Activated CD8-positive, alpha-beta memory T cell treated with anti-CD3 and anti-CD28 coated beads, Interleukin-2, amount 10 ng/mL, durations not matched to agents 7 days and 5 days (primary cell): Measurements from ENCODE around the gene TBP. TPM values are rescaled to one million over a fixed set of nuclear protein-coding genes. Genes with fewer than 3 reads are reported as not detected.
"Not testable (repeated sequence)": the region's sequence is repeated elsewhere in the genome, so short reads cannot be mapped to it uniquely, and the experiment has no call there.

Source experiments
- ATAC-seq: fragments of 150-1000 bp; cut with Tn5 transposase; one replicate; pipeline ENCODE4 v1.10.0; 2021; ENCODE audit warnings: moderate library complexity
- CTCF ChIA-PET: fragments of 350-600 bp; sonication (Branson Sonifier 250); formaldehyde crosslinking; loops from one replicate; lab custom pipeline; 2021; ENCODE audit warnings: antibody characterized with exemption; lab: Charles Lee
- DNase-seq: peaks from one replicate; pipeline ENCODE4 v3.0.0-alpha.2; 2020
- H3K27ac Mint-ChIP-seq: one replicate; pipeline ENCODE4 v1.8.0; 2021; ENCODE audit warnings: mild to moderate bottlenecking, mixed read lengths
- H3K27me3 Mint-ChIP-seq: one replicate; pipeline ENCODE4 v1.8.0; 2021; ENCODE audit warnings: mixed read lengths
- H3K36me3 Mint-ChIP-seq: one replicate; pipeline ENCODE4 v1.8.0; 2021; ENCODE audit warnings: mild to moderate bottlenecking, mixed read lengths
- H3K4me1 Mint-ChIP-seq: one replicate; pipeline ENCODE4 v1.8.0; 2021; ENCODE audit warnings: mixed read lengths
- H3K4me3 Mint-ChIP-seq: one replicate; pipeline ENCODE4 v1.8.0; 2021; ENCODE audit warnings: mild to moderate bottlenecking, moderate library complexity, mixed read lengths
- H3K9me3 Mint-ChIP-seq: one replicate; pipeline ENCODE4 v1.8.0; 2022; ENCODE audit warnings: low read depth, mixed read lengths
- total RNA-seq, 2 experiments: library from RNA; stranded (reverse); gene quantifications; one replicate each; pipeline ENCODE4 v1.2.3, GENCODE V29; 2021

TBP gene
- total RNA-seq: 10 to 100 TPM; 25.6 to 26.8 TPM

GRCh38 chr6:170554013-170554795 lies at the start of gene TBP:
Gene TBP, plus strand, starts transcription at chr6:170554369. Its CDS starts 2,661 bp downstream, at chr6:170557030.
- peak; percentile 99 for DNase-seq
- peaks cover 25% of the 10 kb centered on the region for H3K36me3 Mint-ChIP-seq
- H3K4me1 Mint-ChIP-seq: peaks cover 39% of the 10 kb centered on the region
- CTCF ChIA-PET: interaction anchor here (0.9 to 2.7 kb wide), 4 partner anchors 10 to 30 kb away, joined by 3 to 9 read pairs (median 6); partner anchors contain the start of gene PDCD2
- peak; percentile 96 for ATAC-seq
- H3K9me3 Mint-ChIP-seq: no peaks in the 10 kb centered on the region
- H3K27ac Mint-ChIP-seq: no peak within 1 kb of the TSS
- H3K4me3 Mint-ChIP-seq: no peak within 1 kb of the TSS
- no peaks in the 10 kb centered on the region for H3K27me3 Mint-ChIP-seq

- no peak overlapping the region for H3K4me3 Mint-ChIP-seq
- H3K4me1 Mint-ChIP-seq: no peaks in the 10 kb centered on the region
- H3K36me3 Mint-ChIP-seq: no peaks in the 10 kb centered on the region
- CTCF ChIA-PET: no interaction called here
- H3K27ac Mint-ChIP-seq: no peak overlapping the region
- no peak for DNase-seq
- peaks cover 4% of the 10 kb centered on the region for H3K9me3 Mint-ChIP-seq
- peaks cover 38% of the 10 kb centered on the region for H3K27me3 Mint-ChIP-seq
- ATAC-seq: no peak
Measured at GRCh38 chr6:170504479-170504878, 49.7 kb upstream of the TBP start.

- H3K36me3 Mint-ChIP-seq: no peaks in the 10 kb centered on the region
- H3K9me3 Mint-ChIP-seq: peaks cover 4% of the 10 kb centered on the region
- CTCF ChIA-PET: no interaction called here
- no peaks in the 10 kb centered on the region for H3K4me1 Mint-ChIP-seq
- ATAC-seq (no peak), DNase-seq (no peak)
- no peak overlapping the region for H3K4me3 Mint-ChIP-seq
- H3K27ac Mint-ChIP-seq: no peak overlapping the region
- H3K27me3 Mint-ChIP-seq: peaks cover 38% of the 10 kb centered on the region
Measured at GRCh38 chr6:170505306-170505705, 48.9 kb upstream of the TBP start.

- no peaks in the 10 kb centered on the region for H3K36me3 Mint-ChIP-seq
- H3K4me1 Mint-ChIP-seq: no peaks in the 10 kb centered on the region
- DNase-seq: no peak
- peaks cover 4% of the 10 kb centered on the region for H3K9me3 Mint-ChIP-seq
- ATAC-seq: no peak
- H3K4me3 Mint-ChIP-seq: no peak overlapping the region
- CTCF ChIA-PET: interaction anchor here (1.8 kb wide), 1 partner anchor 11 kb away, joined by 4 read pairs; no protein-coding TSS in a partner anchor
- no peak overlapping the region for H3K27ac Mint-ChIP-seq
- H3K27me3 Mint-ChIP-seq: peaks cover 39% of the 10 kb centered on the region
Measured at GRCh38 chr6:170506446-170506845, 47.7 kb upstream of the TBP start.

GRCh38 chr6:170507728-170508127 lies 46.4 kb upstream of the TBP start:
- CTCF ChIA-PET: interaction anchor here (1.8 kb wide), 1 partner anchor 10 kb away, joined by 4 read pairs; no protein-coding TSS in a partner anchor
- H3K4me3 Mint-ChIP-seq, DNase-seq: not testable (repeated sequence)

GRCh38 chr6:170508275-170508674 lies 45.9 kb upstream of the TBP start:
- H3K27ac Mint-ChIP-seq, H3K4me1 Mint-ChIP-seq, ATAC-seq, H3K9me3 Mint-ChIP-seq, H3K36me3 Mint-ChIP-seq, H3K4me3 Mint-ChIP-seq, CTCF ChIA-PET, DNase-seq: not testable (repeated sequence)
- H3K27me3 Mint-ChIP-seq: peaks cover 47% of the 10 kb centered on the region

More at GRCh38 chr6:170507728-170508127, 46.4 kb upstream of the TBP start:
- H3K27ac Mint-ChIP-seq, ATAC-seq, H3K36me3 Mint-ChIP-seq, H3K4me1 Mint-ChIP-seq, H3K9me3 Mint-ChIP-seq: not testable (repeated sequence)
- peaks cover 44% of the 10 kb centered on the region for H3K27me3 Mint-ChIP-seq

GRCh38 chr6:170508892-170509722 lies 45.1 kb upstream of the TBP start:
- H3K4me3 Mint-ChIP-seq, H3K36me3 Mint-ChIP-seq, H3K4me1 Mint-ChIP-seq, H3K27ac Mint-ChIP-seq, DNase-seq, CTCF ChIA-PET, ATAC-seq, H3K9me3 Mint-ChIP-seq: not testable (repeated sequence)
- H3K27me3 Mint-ChIP-seq: peaks cover 48% of the 10 kb centered on the region

- Mint-ChIP-seq H3K36me3 (no peaks in the 10 kb centered on the region), H3K27ac (no peak overlapping the region), H3K27me3 (peaks cover 49% of the 10 kb centered on the region), H3K4me1 (no peaks in the 10 kb centered on the region), H3K4me3 (no peak overlapping the region), H3K9me3 (no peaks in the 10 kb centered on the region)
- ATAC-seq (no peak), DNase-seq (no peak)
- CTCF ChIA-PET: no interaction called here
Measured at GRCh38 chr6:170509723-170510018, 44.5 kb upstream of the TBP start.

GRCh38 chr6:170510631-170511030 lies 43.5 kb upstream of the TBP start:
- ATAC-seq (no peak), DNase-seq (no peak)
- Mint-ChIP-seq H3K36me3 (no peaks in the 10 kb centered on the region), H3K9me3 (no peaks in the 10 kb centered on the region), H3K4me3 (no peak overlapping the region), H3K27me3 (peaks cover 54% of the 10 kb centered on the region), H3K4me1 (no peaks in the 10 kb centered on the region), H3K27ac (no peak overlapping the region)
- CTCF ChIA-PET: no interaction called here

GRCh38 chr6:170512249-170512648 lies 41.9 kb upstream of the TBP start:
- CTCF ChIA-PET: interaction anchor here (2.0 kb wide), 1 partner anchor 681 kb away, joined by 9 read pairs; no protein-coding TSS in a partner anchor
- Mint-ChIP-seq H3K9me3 (no peaks in the 10 kb centered on the region), H3K27me3 (peaks cover 52% of the 10 kb centered on the region), H3K36me3 (no peaks in the 10 kb centered on the region), H3K4me3 (no peak overlapping the region), H3K27ac (no peak overlapping the region), H3K4me1 (peaks cover 5% of the 10 kb centered on the region)
- ATAC-seq: no peak
- DNase-seq: no peak

GRCh38 chr6:170514908-170515307 lies 39.3 kb upstream of the TBP start:
- Mint-ChIP-seq H3K27ac (no peak overlapping the region), H3K4me1 (peaks cover 5% of the 10 kb centered on the region)
- CTCF ChIA-PET: interaction anchor here (1.9 kb wide), 1 partner anchor 725 kb away, joined by 7 read pairs; no protein-coding TSS in a partner anchor

GRCh38 chr6:170516783-170517616 lies 37.2 kb upstream of the TBP start:
- Mint-ChIP-seq H3K27ac (no peak overlapping the region), H3K36me3 (no peaks in the 10 kb centered on the region), H3K9me3 (no peaks in the 10 kb centered on the region), H3K4me3 (peak overlapping the region; percentile 20), H3K4me1 (peaks cover 9% of the 10 kb centered on the region), H3K27me3 (peaks cover 75% of the 10 kb centered on the region)
- peak; percentile 61 for DNase-seq
- CTCF ChIA-PET: interaction anchor here (0.7 to 2.5 kb wide), 20 partner anchors 10 to 727 kb away, joined by 3 to 27 read pairs (median 4); no protein-coding TSS in a partner anchor
- peak; percentile 89 for ATAC-seq

More at GRCh38 chr6:170514908-170515307, 39.3 kb upstream of the TBP start:
- Mint-ChIP-seq H3K9me3 (no peaks in the 10 kb centered on the region), H3K27me3 (peaks cover 75% of the 10 kb centered on the region), H3K36me3 (no peaks in the 10 kb centered on the region), H3K4me3 (no peak overlapping the region)
- ATAC-seq (no peak), DNase-seq (no peak)
